Choroid plexus epithelial cell (primary cell): ENCODE results near the gene IFNL1.

ENCODE experiments used
- DNase-seq: peaks from one replicate; pipeline ENCODE4 v3.0.0-alpha.2; 2010; ENCODE audit warnings: low read depth
- H3K4me3 ChIP-seq: 2 replicates; pipeline ENCODE4 v1.5.1; 2011; ENCODE audit warnings: low read depth, mild to moderate bottlenecking, control low read depth, low read length, moderate library complexity
- TF ChIP-seq, protein P1 (sequence below): conservative IDR thresholded peaks from 2 replicates; pipeline ENCODE4 v1.5.1; 2011; ENCODE audit warnings: low read depth, mild to moderate bottlenecking, control low read depth, inconsistent platforms, low read length, moderate library complexity

The IFNL1 gene

DNA sequence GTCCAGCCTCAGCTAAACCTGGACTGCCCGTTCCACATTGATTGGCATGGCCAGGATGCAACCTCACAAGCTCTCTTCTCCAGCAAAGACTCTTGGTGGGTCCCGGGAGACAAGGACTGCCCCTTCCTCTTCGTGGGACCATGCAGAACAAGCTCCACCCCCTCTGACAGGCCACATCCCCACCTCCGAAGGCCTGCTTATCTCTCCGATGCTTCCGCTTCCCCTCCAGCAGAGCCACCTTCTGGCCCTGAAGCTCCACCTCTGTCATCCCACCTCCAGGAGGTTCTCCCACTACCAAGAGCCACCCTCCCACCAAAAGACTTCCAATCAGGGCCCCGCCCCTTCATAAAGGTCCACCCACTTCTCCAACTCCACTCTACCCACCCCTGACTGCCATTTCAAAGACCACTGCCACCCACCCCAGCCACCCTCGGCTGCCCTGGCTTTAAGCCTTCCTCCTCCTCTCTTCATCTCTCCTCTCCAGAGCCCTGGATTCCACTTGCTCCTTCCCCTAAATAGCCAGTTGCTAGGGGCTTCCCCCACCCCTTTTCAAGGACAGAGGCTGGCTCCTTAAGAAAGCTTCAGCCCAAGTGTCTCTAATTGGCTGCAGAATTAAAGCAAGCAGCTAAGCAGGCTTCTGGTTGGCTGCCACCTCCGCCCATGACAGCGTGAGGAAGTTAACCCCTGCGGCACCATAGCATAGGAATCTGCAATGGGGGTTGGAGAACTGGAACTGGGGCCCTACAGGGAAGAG, 14.5 kb downstream of the IFNL1 start:
- TF ChIP-seq, protein P1, sequence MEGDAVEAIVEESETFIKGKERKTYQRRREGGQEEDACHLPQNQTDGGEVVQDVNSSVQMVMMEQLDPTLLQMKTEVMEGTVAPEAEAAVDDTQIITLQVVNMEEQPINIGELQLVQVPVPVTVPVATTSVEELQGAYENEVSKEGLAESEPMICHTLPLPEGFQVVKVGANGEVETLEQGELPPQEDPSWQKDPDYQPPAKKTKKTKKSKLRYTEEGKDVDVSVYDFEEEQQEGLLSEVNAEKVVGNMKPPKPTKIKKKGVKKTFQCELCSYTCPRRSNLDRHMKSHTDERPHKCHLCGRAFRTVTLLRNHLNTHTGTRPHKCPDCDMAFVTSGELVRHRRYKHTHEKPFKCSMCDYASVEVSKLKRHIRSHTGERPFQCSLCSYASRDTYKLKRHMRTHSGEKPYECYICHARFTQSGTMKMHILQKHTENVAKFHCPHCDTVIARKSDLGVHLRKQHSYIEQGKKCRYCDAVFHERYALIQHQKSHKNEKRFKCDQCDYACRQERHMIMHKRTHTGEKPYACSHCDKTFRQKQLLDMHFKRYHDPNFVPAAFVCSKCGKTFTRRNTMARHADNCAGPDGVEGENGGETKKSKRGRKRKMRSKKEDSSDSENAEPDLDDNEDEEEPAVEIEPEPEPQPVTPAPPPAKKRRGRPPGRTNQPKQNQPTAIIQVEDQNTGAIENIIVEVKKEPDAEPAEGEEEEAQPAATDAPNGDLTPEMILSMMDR = no peak
- H3K4me3 ChIP-seq = no peak overlapping the region
- peak; percentile 26 for DNase-seq

GRCh38 chr19:39314016-39314728, 18.0 kb downstream of the IFNL1 start:
- no peak for DNase-seq
- TF ChIP-seq, protein P1 = no peak
- H3K4me3 ChIP-seq = no peak overlapping the region

- TF ChIP-seq, protein P1 = no peak
- no peak for DNase-seq
- H3K4me3 ChIP-seq = no peak overlapping the region
Observed at GRCh38 chr19:39315933-39316332, 19.7 kb downstream of the IFNL1 start.

DNA sequence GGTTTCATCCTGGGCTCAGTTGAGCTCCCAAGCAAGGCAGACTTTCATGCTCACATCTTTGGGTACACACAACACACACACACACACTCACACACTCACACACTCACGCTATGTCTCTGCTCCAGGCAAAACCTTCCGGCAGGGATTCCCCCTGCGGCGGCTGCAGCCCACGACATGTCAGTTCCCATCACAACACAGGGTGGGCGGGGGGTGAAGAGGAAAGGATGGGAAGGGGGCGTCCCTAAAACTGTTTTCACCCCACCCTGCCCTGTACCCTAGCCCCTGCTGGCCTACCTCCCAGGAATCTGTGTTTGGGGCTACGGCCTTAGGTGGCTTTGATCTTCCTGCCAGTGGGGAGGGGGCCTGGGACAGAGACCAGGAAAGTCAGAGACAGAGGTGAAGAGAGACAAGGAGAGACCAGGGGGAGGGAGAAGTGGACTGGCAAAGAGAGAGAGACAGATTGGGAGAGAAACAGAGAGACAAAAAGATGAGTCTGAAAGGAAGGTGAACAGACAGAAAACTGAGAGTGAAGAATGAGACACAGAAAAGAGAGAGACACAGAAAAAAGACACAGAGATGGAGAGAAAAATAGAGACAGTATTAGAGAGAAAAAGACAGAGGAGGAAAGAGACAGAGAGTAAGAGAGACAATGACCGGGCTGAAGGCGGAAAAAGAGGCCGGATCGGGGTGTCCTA, 20.6 kb downstream of the IFNL1 start:
- DNase-seq = no peak
- TF ChIP-seq, protein P1 = no peak
- no peak overlapping the region for H3K4me3 ChIP-seq

DNA sequence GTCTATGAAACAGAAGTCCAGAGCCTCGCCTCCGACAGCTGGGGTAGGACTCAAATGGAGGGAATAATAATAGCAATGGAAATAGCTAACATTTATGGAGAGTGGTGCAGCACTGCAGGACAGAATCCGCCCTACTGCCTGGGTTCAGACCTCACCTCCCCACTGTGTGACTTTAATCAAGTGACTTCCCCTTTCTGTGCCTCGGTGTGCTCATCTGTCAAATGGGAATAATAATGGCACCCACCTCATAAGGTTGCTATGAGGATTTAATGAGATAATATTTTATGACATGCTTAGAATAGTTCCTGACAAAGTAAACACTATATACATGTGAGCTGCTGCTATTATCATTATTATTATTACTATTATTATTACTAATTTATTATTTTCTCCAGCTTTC, 21.3 kb downstream of the IFNL1 start:
- TF ChIP-seq, protein P1 = no peak
- DNase-seq = no peak
- H3K4me3 ChIP-seq = no peak overlapping the region

DNA sequence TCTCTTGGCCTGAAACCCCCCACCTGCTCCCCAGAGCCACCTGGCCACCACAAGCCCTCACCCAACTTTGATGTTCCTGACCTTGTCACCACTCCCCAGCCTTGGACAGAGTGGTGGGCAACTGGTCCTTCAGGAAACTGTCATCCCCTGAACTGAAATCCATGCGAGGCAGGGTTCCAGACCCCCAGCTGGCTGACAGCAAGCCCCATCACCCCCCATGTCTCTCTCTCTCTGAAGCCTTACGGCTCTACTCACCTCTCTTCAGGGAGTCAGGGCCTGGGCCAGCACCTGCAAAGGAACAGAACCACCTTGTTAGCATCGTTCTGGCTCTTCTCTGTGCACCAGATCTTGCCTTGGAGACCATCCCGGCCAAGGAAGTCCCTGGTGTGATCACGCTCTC, 21.9 kb downstream of the IFNL1 start:
- TF ChIP-seq, protein P1 = no peak
- no peak overlapping the region for H3K4me3 ChIP-seq
- DNase-seq = no peak
